ENCODE data around the gene EIF3I.

The EIF3I gene

DNA sequence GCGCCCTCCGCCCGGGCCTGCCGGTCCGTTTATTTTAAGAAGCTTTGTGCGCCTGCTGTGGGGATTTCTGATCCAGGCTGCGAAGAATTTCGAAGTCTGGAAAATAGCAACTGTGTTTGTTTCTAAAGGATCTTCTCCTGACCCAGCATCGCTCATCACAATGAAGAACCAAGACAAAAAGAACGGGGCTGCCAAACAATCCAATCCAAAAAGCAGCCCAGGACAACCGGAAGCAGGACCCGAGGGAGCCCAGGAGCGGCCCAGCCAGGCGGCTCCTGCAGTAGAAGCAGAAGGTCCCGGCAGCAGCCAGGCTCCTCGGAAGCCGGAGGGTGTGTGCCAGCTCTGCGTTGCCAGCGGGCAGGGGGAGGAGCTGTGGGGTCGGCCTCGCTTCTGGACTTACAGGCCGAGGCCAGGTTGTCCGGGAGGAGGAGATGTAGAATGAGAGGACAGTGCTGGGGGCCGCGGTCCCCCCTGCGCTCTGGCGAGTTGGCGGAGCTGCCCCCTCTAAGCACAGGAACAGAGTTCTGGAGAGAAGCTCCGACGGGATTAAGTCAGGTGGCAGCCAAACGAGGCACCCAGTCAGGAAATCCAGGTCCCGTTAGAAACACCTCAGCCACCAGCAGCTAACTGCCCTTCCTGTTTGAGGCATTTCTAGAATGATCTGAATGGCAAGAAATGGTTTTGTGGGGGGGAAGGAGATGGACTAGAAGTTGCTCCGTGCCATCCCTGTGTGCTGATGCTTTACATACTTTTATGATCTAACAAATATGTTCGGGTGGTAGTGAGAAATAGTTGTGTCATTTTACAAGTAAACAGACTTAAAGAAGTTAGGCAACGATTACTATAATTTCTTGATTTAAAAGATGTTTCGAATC is 41.8 kb upstream of the EIF3I start:
- H3K27me3 ChIP-seq (replicated peaks; ENCODE audit: control insufficient read depth, insufficient read depth, low read length): no peaks in the 10 kb centered on the region
- TF ChIP-seq, protein P1, sequence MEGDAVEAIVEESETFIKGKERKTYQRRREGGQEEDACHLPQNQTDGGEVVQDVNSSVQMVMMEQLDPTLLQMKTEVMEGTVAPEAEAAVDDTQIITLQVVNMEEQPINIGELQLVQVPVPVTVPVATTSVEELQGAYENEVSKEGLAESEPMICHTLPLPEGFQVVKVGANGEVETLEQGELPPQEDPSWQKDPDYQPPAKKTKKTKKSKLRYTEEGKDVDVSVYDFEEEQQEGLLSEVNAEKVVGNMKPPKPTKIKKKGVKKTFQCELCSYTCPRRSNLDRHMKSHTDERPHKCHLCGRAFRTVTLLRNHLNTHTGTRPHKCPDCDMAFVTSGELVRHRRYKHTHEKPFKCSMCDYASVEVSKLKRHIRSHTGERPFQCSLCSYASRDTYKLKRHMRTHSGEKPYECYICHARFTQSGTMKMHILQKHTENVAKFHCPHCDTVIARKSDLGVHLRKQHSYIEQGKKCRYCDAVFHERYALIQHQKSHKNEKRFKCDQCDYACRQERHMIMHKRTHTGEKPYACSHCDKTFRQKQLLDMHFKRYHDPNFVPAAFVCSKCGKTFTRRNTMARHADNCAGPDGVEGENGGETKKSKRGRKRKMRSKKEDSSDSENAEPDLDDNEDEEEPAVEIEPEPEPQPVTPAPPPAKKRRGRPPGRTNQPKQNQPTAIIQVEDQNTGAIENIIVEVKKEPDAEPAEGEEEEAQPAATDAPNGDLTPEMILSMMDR (IDR thresholded peaks at IDR 0.05; ENCODE audit: insufficient read depth, low read length, poor library complexity, severe bottlenecking): no peak
- H3K4me3 ChIP-seq (replicated peaks; ENCODE audit: low read depth, low read length): peak overlapping the region; percentile 87
- peak; percentile 60 for DNase-seq (ENCODE audit: extremely low read depth, insufficient read length)
- peaks cover 7% of the 10 kb centered on the region for H3K36me3 ChIP-seq (ENCODE audit: control insufficient read depth, insufficient read depth, low read length)

DNA sequence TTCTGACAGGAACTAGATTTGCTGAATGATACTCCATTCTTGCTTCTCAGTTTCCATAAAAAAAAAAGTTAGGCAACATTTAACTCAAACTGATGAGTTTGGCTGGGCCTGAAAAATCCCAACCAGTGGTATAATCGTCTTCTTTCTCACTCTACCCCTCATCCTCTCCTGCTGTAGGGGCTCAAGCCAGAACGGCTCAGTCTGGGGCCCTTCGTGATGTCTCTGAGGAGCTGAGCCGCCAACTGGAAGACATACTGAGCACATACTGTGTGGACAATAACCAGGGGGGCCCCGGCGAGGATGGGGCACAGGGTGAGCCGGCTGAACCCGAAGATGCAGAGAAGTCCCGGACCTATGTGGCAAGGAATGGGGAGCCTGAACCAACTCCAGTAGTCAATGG is 41.1 kb upstream of the EIF3I start:
- no peak for DNase-seq (ENCODE audit: extremely low read depth, insufficient read length)
- Histone ChIP-seq H3K4me3 (replicated peaks; ENCODE audit: low read depth, low read length) (peak overlapping the region; percentile 87), H3K27me3 (replicated peaks; ENCODE audit: control insufficient read depth, insufficient read depth, low read length) (no peaks in the 10 kb centered on the region), H3K36me3 (ENCODE audit: control insufficient read depth, insufficient read depth, low read length) (peaks cover 7% of the 10 kb centered on the region)
- TF ChIP-seq, protein P1 (IDR thresholded peaks at IDR 0.05; ENCODE audit: insufficient read depth, low read length, poor library complexity, severe bottlenecking): no peak

DNA sequence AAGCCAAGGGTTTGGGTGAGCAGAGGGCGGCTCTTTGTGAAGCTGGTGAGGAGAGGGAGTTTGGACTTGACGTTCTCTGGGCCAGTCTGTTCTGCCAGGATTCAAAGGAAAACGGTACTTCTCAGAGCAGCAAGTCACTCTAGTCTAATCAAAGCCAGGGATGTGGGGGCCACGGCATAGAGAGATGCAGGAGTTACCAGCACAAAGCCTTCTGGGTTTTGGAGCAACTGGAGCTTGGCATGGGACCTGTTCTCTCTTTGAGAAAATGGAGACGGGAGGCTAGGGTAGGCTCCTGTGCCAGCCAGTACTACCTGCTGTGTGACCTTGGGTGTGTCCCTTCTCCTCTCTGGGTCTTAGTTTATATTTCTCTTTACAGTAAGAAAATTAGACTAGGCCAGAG is 40.6 kb upstream of the EIF3I start:
- Histone ChIP-seq H3K36me3 (ENCODE audit: control insufficient read depth, insufficient read depth, low read length) (peaks cover 8% of the 10 kb centered on the region), H3K4me3 (replicated peaks; ENCODE audit: low read depth, low read length) (peak overlapping the region; percentile 87), H3K27me3 (replicated peaks; ENCODE audit: control insufficient read depth, insufficient read depth, low read length) (no peaks in the 10 kb centered on the region)
- TF ChIP-seq, protein P1 (IDR thresholded peaks at IDR 0.05; ENCODE audit: insufficient read depth, low read length, poor library complexity, severe bottlenecking): no peak
- DNase-seq (ENCODE audit: extremely low read depth, insufficient read length): no peak

DNA sequence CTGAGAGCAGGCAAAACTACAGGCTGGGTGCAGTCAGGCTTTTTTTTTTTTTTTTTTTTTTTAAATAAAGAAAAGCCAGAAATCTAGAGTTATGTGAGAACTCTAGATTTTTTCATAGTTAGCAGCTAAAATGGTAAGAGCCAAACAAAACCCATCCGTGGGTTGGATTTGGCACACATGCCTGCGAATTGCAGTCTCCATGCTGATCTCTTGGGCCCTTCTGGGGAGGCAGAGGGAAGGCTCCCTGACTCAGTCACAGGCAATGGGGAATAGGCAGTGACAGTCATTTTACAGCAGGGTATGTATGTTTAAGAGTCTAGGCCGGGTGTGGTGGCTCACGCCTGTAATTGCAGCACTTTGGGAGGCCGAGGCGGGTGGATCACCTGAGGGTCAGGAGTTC is 40.1 kb upstream of the EIF3I start:
- TF ChIP-seq, protein P1 (IDR thresholded peaks at IDR 0.05; ENCODE audit: insufficient read depth, low read length, poor library complexity, severe bottlenecking): no peak
- DNase-seq (ENCODE audit: extremely low read depth, insufficient read length): no peak
- H3K27me3 ChIP-seq (replicated peaks; ENCODE audit: control insufficient read depth, insufficient read depth, low read length): no peaks in the 10 kb centered on the region
- H3K36me3 ChIP-seq (ENCODE audit: control insufficient read depth, insufficient read depth, low read length): peaks cover 9% of the 10 kb centered on the region
- peak overlapping the region; percentile 87 for H3K4me3 ChIP-seq (replicated peaks; ENCODE audit: low read depth, low read length)

DNA sequence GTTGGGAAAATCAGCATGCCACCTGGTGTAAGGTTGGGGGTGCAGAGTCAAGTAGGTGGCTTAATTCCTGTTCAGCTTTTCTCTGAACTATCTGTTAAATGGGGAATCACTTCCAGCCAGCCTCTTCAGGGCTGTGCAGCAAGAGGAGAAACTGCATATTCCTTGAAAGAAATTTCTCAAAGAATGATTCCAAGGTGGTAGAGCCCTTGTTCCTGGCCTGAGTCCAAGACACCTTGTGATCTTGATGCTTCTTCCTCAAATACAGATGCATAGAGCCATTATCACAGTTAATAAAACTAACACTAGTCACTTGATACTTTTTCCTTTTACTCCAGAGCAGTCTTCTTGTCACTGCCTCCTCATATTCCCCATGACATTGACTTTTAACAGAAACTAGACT is 37.6 kb upstream of the EIF3I start:
- TF ChIP-seq, protein P1 (IDR thresholded peaks at IDR 0.05; ENCODE audit: insufficient read depth, low read length, poor library complexity, severe bottlenecking): no peak
- Histone ChIP-seq H3K36me3 (ENCODE audit: control insufficient read depth, insufficient read depth, low read length) (peaks cover 26% of the 10 kb centered on the region), H3K4me3 (replicated peaks; ENCODE audit: low read depth, low read length) (no peak overlapping the region), H3K27me3 (replicated peaks; ENCODE audit: control insufficient read depth, insufficient read depth, low read length) (no peaks in the 10 kb centered on the region)
- no peak for DNase-seq (ENCODE audit: extremely low read depth, insufficient read length)
